Upper lobe of left lung (tissue), 4 donors: ENCODE results near the gene RAB11B.

Experiments
- CTCF ChIP-seq, 6 experiments: fragments of 450-650 bp in 4 of 6; fragments of 200-600 bp in 2 of 6; sonication (generic) in 2 of 6; IDR thresholded peaks; one replicate each; pipeline ENCODE4 v1.5.1; 2016 to 2019; ENCODE audit warnings: antibody characterized with exemption in 6 of 6
- POLR2A ChIP-seq, 4 donors: fragments of 450-650 bp; IDR thresholded peaks; one replicate each; pipeline ENCODE4 v1.5.1; 2016 to 2017; ENCODE audit warnings: antibody characterized with exemption in 4 of 4, mild to moderate bottlenecking in 2 of 4

GRCh38 chr19:8388612-8388958 lies 1.6 kb upstream of the RAB11B start:
- TF ChIP-seq CTCF (IDR thresholded peaks at IDR 0.05) (no peak), POLR2A (IDR thresholded peaks at IDR 0.05) (no peak)
